Smooth muscle cell (in vitro differentiated cells): ENCODE data around the gene CCSAP. TPM values are rescaled to one million over a fixed set of nuclear protein-coding genes. Genes with fewer than 3 reads are reported as not detected.

ENCODE experiments used
- DNase-seq: peaks from one replicate; lab custom pipeline; 2025; ENCODE audit not compliant: unreplicated experiment; lab: John Stamatoyannopoulos, UW
- H2AFZ ChIP-seq: fragments of 200-600 bp; sonication (generic); 2 replicates; pipeline ENCODE4 v1.6.0; 2016; ENCODE audit warnings: antibody characterized with exemption, low read depth, mild to moderate bottlenecking
- H3F3A ChIP-seq: fragments of 200-600 bp; sonication (generic); 2 replicates; pipeline ENCODE4 v1.6.0; 2017; ENCODE audit warnings: antibody characterized with exemption, low read depth
- H3K27ac ChIP-seq: fragments of 200-600 bp; sonication (generic); 2 replicates; pipeline ENCODE4 v1.5.1; 2016; ENCODE audit warnings: low read depth, mild to moderate bottlenecking
- H3K27me3 ChIP-seq: fragments of 200-600 bp; sonication (generic); 2 replicates; pipeline ENCODE4 v1.6.1; 2016; ENCODE audit warnings: low read depth, mild to moderate bottlenecking
- H3K36me3 ChIP-seq: fragments of 200-600 bp; sonication (generic); 2 replicates; pipeline ENCODE4 v1.5.1; 2016; ENCODE audit warnings: low read depth
- H3K4me1 ChIP-seq: fragments of 200-600 bp; sonication (generic); 2 replicates; pipeline ENCODE4 v1.5.1; 2016; ENCODE audit warnings: low read depth
- H3K4me2 ChIP-seq: fragments of 200-600 bp; sonication (generic); 2 replicates; pipeline ENCODE4 v1.6.0; 2016; ENCODE audit warnings: mild to moderate bottlenecking
- H3K4me3 ChIP-seq: fragments of 200-600 bp; sonication (generic); 2 replicates; pipeline ENCODE4 v1.5.1; 2016; ENCODE audit warnings: mild to moderate bottlenecking
- H3K79me2 ChIP-seq: fragments of 200-600 bp; sonication (generic); 2 replicates; pipeline ENCODE4 v1.6.0; 2016; ENCODE audit warnings: low read depth, mild to moderate bottlenecking
- H3K9ac ChIP-seq: fragments of 200-600 bp; sonication (generic); 2 replicates; pipeline ENCODE4 v1.6.0; 2016; ENCODE audit warnings: low read depth
- H3K9me3 ChIP-seq: fragments of 200-600 bp; sonication (generic); replicated peaks from 2 replicates; pipeline ENCODE4 v1.5.1; 2016; ENCODE audit warnings: low read depth
- H4K20me1 ChIP-seq: fragments of 200-600 bp; sonication (generic); 2 replicates; pipeline ENCODE4 v1.6.0; 2016; ENCODE audit warnings: low read depth
- CTCF ChIP-seq: fragments of 200-600 bp; sonication (generic); IDR thresholded peaks from 2 replicates; pipeline ENCODE4 v1.5.1; 2017; ENCODE audit warnings: borderline replicate concordance, mild to moderate bottlenecking, antibody characterized with exemption; ENCODE audit not compliant: insufficient read depth, poor library complexity, severe bottlenecking
- WGBS: methylation state at CpG from one replicate; pipeline ENCODE4 v1.1.7; 2016; ENCODE audit warnings: low lambda C conversion rate; 5-methylcytosine and 5-hydroxymethylcytosine counted together
- polyA plus RNA-seq: library from polyadenylated mRNA; unstranded; fragments of >200 nt; fragmentation: Nextera tagmentation; extraction: Ambion mirVana; gene quantifications from 2 replicates; pipeline ENCODE4 v1.2.1, GENCODE V29; 2016
- total RNA-seq: library from RNA; depleted of rRNA; stranded (reverse); fragments of >200 nt; gene quantifications from 2 replicates; pipeline ENCODE4 v1.2.3, GENCODE V29; 2014

The CCSAP gene
- total and polyA plus RNA-seq, 2 experiments from 2014 or later, result 2.5 to 12.0 TPM

DNA sequence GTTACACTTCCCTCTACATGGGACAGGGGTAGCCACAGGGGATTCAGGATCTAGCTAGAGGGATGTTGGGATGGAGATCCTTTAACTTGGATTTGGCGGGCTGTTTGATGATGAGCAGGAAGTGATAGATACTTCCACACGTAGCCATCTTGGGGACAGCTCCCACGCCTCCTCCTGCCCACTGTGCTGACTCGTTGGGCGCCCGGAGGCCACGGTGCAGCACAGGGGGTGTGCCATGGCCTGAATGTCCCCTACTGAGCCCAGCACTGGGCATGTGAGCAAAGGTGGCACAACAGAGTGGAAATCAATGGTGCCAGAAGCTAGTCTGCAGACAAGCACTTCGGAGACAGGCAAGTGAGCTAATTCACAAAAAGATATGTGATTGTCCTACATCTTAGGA is 31.6 kb upstream of the CCSAP start:
- Histone ChIP-seq H3K4me3 (no peak overlapping the region), H3K27me3 (no peaks in the 10 kb centered on the region), H2AFZ (no peak overlapping the region), H3K9me3 (no peaks in the 10 kb centered on the region), H3K4me2 (no peak overlapping the region), H3K4me1 (peaks cover 4% of the 10 kb centered on the region), H3K79me2 (no peaks in the 10 kb centered on the region), H3K27ac (no peak overlapping the region), H3K9ac (no peak overlapping the region), H3K36me3 (no peaks in the 10 kb centered on the region), H3F3A (no peaks in the 10 kb centered on the region), H4K20me1 (no peaks in the 10 kb centered on the region)
- TF ChIP-seq CTCF, result no peak
- no peak for DNase-seq
- WGBS, result 91% methylated on average over 8 of the region's 8 CpGs

- no peaks in the 10 kb centered on the region for H3K4me1 ChIP-seq
These were observed 30.5 kb upstream of the CCSAP start for GRCh38 chr1:229373395-229373794.

DNA sequence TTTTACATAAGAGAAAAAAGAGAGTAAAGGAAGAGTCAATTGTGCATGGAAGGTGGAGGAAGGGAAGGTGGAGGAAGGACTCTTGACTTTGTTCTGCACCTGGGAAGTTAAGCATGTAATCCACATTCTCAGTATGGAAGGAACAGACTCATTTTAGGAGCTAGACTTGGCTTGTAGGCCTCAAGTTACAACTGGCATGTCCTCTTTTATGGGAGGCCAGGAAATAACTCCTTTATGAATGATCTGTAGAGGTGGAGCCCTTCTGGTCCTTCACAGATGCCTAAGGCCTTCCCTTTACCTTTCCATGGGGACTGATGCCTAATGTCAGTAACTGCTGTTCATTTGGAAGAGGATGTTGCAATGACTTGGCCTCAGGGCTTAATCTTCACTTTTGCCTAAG is 29.4 kb upstream of the CCSAP start:
- no peak overlapping the region for H3K4me2 ChIP-seq
- no peaks in the 10 kb centered on the region for H3F3A ChIP-seq
- no peak overlapping the region for H2AFZ ChIP-seq
- H3K79me2 ChIP-seq, result no peaks in the 10 kb centered on the region
- no peaks in the 10 kb centered on the region for H3K4me1 ChIP-seq
- H3K9me3 ChIP-seq, result no peaks in the 10 kb centered on the region
- H3K9ac ChIP-seq, result no peak overlapping the region
- DNase-seq, result no peak
- no peaks in the 10 kb centered on the region for H4K20me1 ChIP-seq
- H3K27ac ChIP-seq, result peak overlapping the region; percentile 35
- no peak for TF ChIP-seq CTCF
- H3K36me3 ChIP-seq, result no peaks in the 10 kb centered on the region
- H3K4me3 ChIP-seq, result no peak overlapping the region
- H3K27me3 ChIP-seq, result no peaks in the 10 kb centered on the region

More at GRCh38 chr1:229373395-229373794, 30.5 kb upstream of the CCSAP start:
- no peak overlapping the region for H3K4me2 ChIP-seq
- 95% methylated on average over 6 of the region's 6 CpGs for WGBS
- no peak overlapping the region for H3K27ac ChIP-seq
- no peak overlapping the region for H3K4me3 ChIP-seq
- no peaks in the 10 kb centered on the region for H4K20me1 ChIP-seq
- TF ChIP-seq CTCF, result no peak
- no peaks in the 10 kb centered on the region for H3K36me3 ChIP-seq
- no peaks in the 10 kb centered on the region for H3K9me3 ChIP-seq
- H3K9ac ChIP-seq, result no peak overlapping the region
- no peak for DNase-seq
- no peaks in the 10 kb centered on the region for H3K27me3 ChIP-seq
- H3K79me2 ChIP-seq, result no peaks in the 10 kb centered on the region
- no peaks in the 10 kb centered on the region for H3F3A ChIP-seq
- H2AFZ ChIP-seq, result no peak overlapping the region

DNA sequence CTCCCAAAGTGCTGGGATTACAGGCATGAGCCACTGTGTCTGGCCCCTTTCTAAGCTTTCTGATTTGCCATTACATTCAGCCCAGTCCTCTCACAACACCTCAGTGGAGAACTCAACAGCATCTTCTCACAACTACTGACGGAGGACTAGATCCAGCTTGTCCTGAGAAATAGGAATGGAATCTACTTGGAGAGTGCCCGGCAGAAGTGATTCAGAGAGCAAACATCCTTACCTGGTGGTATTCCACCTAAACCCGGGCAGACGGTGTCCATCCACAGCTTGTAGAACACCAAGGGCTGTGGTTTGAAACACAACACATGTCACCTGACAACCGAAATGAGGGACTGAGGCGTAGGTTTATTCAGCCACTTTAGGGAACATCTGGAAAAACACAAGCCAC is 28.8 kb upstream of the CCSAP start:
- no peak overlapping the region for H3K4me2 ChIP-seq
- no peak for DNase-seq
- no peaks in the 10 kb centered on the region for H3K79me2 ChIP-seq
- no peak overlapping the region for H3K4me3 ChIP-seq
- H3K9me3 ChIP-seq, result no peaks in the 10 kb centered on the region
- WGBS, result 72% methylated on average over 6 of the region's 6 CpGs
- H3F3A ChIP-seq, result no peaks in the 10 kb centered on the region
- no peak for TF ChIP-seq CTCF
- H3K36me3 ChIP-seq, result no peaks in the 10 kb centered on the region
- no peak overlapping the region for H3K9ac ChIP-seq
- no peaks in the 10 kb centered on the region for H3K4me1 ChIP-seq
- no peaks in the 10 kb centered on the region for H3K27me3 ChIP-seq
- H2AFZ ChIP-seq, result no peak overlapping the region
- no peaks in the 10 kb centered on the region for H4K20me1 ChIP-seq
- peak overlapping the region; percentile 35 for H3K27ac ChIP-seq
